ENCODE measurements around the gene ADAMTS9. TPM values are rescaled to one million over a fixed set of nuclear protein-coding genes. Genes with fewer than 3 reads are reported as not detected.

Gene ADAMTS9
- total and polyA plus RNA-seq, 9 of the 15 experiments (the other 6 are each of a cell fraction or from before 2014, with no cell fraction given): 0.05 to 0.32 (median 0.13) TPM; not detected in 2

DNA sequence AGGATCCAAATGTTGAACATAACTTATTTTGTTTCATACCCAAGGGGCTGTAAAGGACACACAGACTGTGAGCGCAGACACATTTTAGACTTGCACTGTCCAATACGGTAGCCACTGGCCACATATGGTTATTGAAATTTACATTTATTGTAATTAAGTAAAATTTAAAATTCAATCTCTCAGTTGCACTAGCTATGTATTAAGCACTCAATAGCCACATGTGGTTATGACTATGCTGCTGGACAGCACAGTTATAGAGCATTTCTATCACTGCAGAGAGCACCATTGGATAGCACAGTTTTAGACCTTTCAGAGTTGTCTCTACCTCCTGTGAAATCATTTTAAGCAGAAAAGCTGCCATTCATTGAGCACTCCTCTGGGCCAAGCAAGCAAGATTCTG lies 204.3 kb downstream of the ADAMTS9 start (continued):
- TF ChIP-seq, protein P1, sequence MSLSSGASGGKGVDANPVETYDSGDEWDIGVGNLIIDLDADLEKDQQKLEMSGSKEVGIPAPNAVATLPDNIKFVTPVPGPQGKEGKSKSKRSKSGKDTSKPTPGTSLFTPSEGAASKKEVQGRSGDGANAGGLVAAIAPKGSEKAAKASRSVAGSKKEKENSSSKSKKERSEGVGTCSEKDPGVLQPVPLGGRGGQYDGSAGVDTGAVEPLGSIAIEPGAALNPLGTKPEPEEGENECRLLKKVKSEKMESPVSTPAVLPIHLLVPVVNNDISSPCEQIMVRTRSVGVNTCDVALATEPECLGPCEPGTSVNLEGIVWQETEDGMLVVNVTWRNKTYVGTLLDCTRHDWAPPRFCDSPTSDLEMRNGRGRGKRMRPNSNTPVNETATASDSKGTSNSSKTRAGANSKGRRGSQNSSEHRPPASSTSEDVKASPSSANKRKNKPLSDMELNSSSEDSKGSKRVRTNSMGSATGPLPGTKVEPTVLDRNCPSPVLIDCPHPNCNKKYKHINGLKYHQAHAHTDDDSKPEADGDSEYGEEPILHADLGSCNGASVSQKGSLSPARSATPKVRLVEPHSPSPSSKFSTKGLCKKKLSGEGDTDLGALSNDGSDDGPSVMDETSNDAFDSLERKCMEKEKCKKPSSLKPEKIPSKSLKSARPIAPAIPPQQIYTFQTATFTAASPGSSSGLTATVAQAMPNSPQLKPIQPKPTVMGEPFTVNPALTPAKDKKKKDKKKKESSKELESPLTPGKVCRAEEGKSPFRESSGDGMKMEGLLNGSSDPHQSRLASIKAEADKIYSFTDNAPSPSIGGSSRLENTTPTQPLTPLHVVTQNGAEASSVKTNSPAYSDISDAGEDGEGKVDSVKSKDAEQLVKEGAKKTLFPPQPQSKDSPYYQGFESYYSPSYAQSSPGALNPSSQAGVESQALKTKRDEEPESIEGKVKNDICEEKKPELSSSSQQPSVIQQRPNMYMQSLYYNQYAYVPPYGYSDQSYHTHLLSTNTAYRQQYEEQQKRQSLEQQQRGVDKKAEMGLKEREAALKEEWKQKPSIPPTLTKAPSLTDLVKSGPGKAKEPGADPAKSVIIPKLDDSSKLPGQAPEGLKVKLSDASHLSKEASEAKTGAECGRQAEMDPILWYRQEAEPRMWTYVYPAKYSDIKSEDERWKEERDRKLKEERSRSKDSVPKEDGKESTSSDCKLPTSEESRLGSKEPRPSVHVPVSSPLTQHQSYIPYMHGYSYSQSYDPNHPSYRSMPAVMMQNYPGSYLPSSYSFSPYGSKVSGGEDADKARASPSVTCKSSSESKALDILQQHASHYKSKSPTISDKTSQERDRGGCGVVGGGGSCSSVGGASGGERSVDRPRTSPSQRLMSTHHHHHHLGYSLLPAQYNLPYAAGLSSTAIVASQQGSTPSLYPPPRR (CRISPR knock-in tag; IDR thresholded peaks at IDR 0.05; ENCODE audit: borderline replicate concordance): no peak
- TF ChIP-seq SMARCA5 (IDR thresholded peaks at IDR 0.05): no peak
- TF ChIP-seq HMGN3 (IDR thresholded peaks at IDR 0.05; ENCODE audit: borderline replicate concordance, extremely low read depth, insufficient read length, low read depth, low read length): no peak
- TF ChIP-seq ILF3 (IDR thresholded peaks at IDR 0.05; ENCODE audit: borderline replicate concordance): no peak
- TF ChIP-seq TFAM (CRISPR knock-in tag; conservative IDR thresholded peaks at IDR 0.05): no peak
- no peak for TF ChIP-seq KDM2B (CRISPR knock-in tag; IDR thresholded peaks at IDR 0.05)
- no peak for TF ChIP-seq DIDO1 (tag; IDR thresholded peaks at IDR 0.05; ENCODE audit: low read depth)

Measured in K562 (cell line).